IMR-90 (cell line): Measurements from ENCODE around the gene PSMB5. TPM values are rescaled to one million over a fixed set of nuclear protein-coding genes. Genes with fewer than 3 reads are reported as not detected.

Source experiments
- ELK1 ChIP-seq: fragments of 150-350 bp; IDR thresholded peaks from 2 replicates; pipeline ENCODE4 v1.6.1; 2016; ENCODE audit warnings: low read depth, mild to moderate bottlenecking, low read length, moderate library complexity, borderline replicate concordance
- RFX5 ChIP-seq: IDR thresholded peaks from 2 replicates; pipeline ENCODE4 v1.8.0; 2012; ENCODE audit warnings: low read depth, mild to moderate bottlenecking, low read length, moderate library complexity
- polyA plus RNA-seq, 3 experiments: library from polyadenylated mRNA; depleted of rRNA; stranded (reverse); fragments of >200 nt; gene quantifications; 2 replicates each; pipeline ENCODE4 v1.2.3, GENCODE V29; 2012; ENCODE audit warnings: low replicate concordance in 1 of 3
- total RNA-seq: library from RNA; depleted of rRNA; stranded (reverse); fragments of >200 nt; gene quantifications from 2 replicates; pipeline ENCODE4 v1.2.3, GENCODE V29; 2012

PSMB5 gene
- total and polyA plus RNA-seq, 2 of the 4 experiments (the other 2 are of a cell fraction), result 310 to 321 TPM

DNA sequence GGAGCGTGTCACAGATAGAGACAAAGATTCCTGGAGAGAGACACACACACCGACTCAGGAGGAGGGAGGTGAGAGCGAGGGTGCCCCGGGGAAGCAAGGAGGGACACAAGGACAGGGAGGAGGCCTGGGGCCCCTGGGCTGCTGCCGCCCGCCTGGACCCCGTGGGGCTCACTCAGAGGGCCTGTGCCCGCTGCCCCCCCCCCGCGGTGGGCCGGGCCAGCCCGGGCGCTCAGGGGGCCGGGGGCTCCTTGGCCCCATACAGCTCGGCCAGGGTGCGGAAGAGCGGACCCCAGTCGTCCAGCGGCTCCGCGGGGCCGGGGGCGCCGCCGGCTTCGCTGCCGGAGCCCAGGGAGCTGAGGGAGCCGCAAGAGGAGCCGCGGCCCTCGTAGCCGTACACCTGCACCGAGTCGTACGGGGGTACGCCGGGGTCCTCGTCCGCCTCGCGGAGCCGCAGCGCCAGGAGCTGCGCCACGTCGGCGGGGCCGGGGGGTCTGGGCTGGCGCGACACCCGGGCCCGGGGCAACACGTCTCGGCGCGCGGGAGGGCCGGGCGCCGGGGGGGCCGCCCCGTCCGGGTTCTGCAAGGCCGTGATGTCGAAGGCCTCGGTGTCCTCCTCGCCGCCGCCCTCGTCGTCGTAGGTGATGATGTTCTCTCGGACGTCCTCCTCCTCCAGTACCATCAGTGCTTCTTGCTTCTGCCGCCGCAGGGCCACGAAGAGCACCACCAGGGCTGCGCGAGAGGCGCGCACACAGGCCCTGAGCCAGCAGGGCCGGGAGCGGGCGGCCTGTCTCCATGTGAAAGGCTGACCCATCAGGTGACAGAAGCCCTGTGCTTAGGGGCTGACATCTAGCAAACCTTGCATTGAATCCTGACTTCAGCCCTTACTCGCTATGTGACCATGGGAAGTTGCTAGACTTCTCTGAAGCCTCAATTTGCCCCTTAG, 13.3 kb upstream of the PSMB5 start (continued):
- TF ChIP-seq ELK1 (no peak), RFX5 (no peak)
